HL-60 (cell line): ENCODE measurements around the gene CHP2.

ENCODE experiments used
- GABPA ChIP-seq: IDR thresholded peaks from 2 replicates; pipeline ENCODE4 v1.6.1; 2012; ENCODE audit warnings: low read depth
- POLR2AphosphoS5 ChIP-seq: IDR thresholded peaks from 2 replicates; pipeline ENCODE4 v1.6.1; 2012; ENCODE audit warnings: low read depth
- SPI1 ChIP-seq: IDR thresholded peaks from 2 replicates; pipeline ENCODE4 v1.6.1; 2012; ENCODE audit warnings: low read depth, mild to moderate bottlenecking, borderline replicate concordance
- TF ChIP-seq, protein P1 (sequence below): IDR thresholded peaks from one replicate; pipeline ENCODE4 v1.5.1; 2011; ENCODE audit warnings: low read length, control low read depth, inconsistent platforms; ENCODE audit not compliant: insufficient read depth

DNA sequence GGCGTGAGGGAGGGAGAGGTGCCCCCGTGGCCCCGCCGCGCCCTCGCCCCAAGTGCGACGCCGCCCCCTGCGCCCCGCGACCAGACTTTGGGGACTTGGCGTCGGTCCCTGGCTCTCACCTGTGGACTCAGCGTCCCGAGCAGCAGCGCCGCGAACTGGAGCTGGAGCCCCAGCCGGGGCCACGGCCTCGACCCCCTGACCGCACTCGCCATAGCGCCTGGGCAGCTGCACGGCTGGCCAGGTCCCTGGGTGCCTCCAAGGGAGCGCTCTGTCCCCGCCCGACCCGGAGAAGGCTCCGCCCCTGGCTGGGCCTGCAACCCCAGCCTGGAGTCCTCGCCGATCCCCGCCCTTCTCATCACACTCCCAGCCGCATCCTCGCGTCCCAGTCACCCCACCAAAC lies 41.9 kb upstream of the CHP2 start, which contains the start of gene ERN2:
- TF ChIP-seq POLR2AphosphoS5 (no peak), SPI1 (no peak), GABPA (no peak)
- TF ChIP-seq, protein P1, sequence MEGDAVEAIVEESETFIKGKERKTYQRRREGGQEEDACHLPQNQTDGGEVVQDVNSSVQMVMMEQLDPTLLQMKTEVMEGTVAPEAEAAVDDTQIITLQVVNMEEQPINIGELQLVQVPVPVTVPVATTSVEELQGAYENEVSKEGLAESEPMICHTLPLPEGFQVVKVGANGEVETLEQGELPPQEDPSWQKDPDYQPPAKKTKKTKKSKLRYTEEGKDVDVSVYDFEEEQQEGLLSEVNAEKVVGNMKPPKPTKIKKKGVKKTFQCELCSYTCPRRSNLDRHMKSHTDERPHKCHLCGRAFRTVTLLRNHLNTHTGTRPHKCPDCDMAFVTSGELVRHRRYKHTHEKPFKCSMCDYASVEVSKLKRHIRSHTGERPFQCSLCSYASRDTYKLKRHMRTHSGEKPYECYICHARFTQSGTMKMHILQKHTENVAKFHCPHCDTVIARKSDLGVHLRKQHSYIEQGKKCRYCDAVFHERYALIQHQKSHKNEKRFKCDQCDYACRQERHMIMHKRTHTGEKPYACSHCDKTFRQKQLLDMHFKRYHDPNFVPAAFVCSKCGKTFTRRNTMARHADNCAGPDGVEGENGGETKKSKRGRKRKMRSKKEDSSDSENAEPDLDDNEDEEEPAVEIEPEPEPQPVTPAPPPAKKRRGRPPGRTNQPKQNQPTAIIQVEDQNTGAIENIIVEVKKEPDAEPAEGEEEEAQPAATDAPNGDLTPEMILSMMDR = no peak
